ENCODE data around the gene C14orf132. TPM values are rescaled to one million over a fixed set of nuclear protein-coding genes. Genes with fewer than 3 reads are reported as not detected.

C14orf132 gene
- total RNA-seq, 4 donors from 2014 or later = 2.7 to 3.7 (median 3.0) TPM

DNA sequence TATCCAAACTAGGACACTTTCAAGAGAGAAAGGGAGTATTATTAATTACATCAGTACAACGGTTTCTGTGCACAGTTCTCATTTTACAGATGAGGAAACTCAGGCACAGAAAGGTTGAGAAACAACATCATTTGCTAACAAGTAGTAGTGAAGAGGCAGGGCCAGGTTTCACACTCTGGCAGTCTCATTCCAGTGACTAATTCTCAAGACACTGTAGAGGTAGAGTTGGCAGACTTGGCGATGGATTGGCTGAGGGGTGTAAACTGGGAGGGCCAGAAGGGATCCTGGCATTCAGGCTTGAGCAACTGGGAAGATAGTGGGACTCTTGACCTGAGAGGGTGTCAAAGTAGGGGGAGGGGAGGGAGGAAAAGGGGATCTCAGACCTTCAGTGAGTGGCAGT, 91.7 kb downstream of the C14orf132 start:
- 68 to 87% methylated on average over 2 of the region's 2 CpGs for WGBS, 2 donors
- no peaks in the 10 kb centered on the region for H3K36me3 ChIP-seq
- intact Hi-C loops (cut with DNase I) = no loop called here
- peaks cover 9 to 13% of the 10 kb centered on the region in 2 donors for H3K4me1 ChIP-seq
- H3K27me3 ChIP-seq = no peaks in the 10 kb centered on the region
- no peak for TF ChIP-seq POLR2A (IDR thresholded peaks at IDR 0.05)
- TF ChIP-seq, protein P1, sequence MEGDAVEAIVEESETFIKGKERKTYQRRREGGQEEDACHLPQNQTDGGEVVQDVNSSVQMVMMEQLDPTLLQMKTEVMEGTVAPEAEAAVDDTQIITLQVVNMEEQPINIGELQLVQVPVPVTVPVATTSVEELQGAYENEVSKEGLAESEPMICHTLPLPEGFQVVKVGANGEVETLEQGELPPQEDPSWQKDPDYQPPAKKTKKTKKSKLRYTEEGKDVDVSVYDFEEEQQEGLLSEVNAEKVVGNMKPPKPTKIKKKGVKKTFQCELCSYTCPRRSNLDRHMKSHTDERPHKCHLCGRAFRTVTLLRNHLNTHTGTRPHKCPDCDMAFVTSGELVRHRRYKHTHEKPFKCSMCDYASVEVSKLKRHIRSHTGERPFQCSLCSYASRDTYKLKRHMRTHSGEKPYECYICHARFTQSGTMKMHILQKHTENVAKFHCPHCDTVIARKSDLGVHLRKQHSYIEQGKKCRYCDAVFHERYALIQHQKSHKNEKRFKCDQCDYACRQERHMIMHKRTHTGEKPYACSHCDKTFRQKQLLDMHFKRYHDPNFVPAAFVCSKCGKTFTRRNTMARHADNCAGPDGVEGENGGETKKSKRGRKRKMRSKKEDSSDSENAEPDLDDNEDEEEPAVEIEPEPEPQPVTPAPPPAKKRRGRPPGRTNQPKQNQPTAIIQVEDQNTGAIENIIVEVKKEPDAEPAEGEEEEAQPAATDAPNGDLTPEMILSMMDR (IDR thresholded peaks at IDR 0.05) = no peak
- no peak overlapping the region for H3K4me3 ChIP-seq (replicated peaks in 1 of 3)
- DNase-seq = no peak
- no peak overlapping the region for H3K27ac ChIP-seq
- H3K9me3 ChIP-seq = no peaks in the 10 kb centered on the region

GRCh38 chr14:96131836-96132235, 92.7 kb downstream of the C14orf132 start:
- WGBS, 2 donors = 60 to 69% methylated on average over 4 of the region's 4 CpGs
- Histone ChIP-seq H3K4me3 (replicated peaks in 1 of 3) (no peak overlapping the region), H3K9me3 (no peaks in the 10 kb centered on the region), H3K4me1 (peaks cover 3 to 5% of the 10 kb centered on the region in 2 donors), H3K27me3 (no peaks in the 10 kb centered on the region), H3K27ac (no peak overlapping the region), H3K36me3 (no peaks in the 10 kb centered on the region)
- no peak for DNase-seq
- TF ChIP-seq, protein P1 (IDR thresholded peaks at IDR 0.05) = no peak
- no peak for TF ChIP-seq POLR2A (IDR thresholded peaks at IDR 0.05)
- intact Hi-C loops (cut with DNase I) = no loop called here

DNA sequence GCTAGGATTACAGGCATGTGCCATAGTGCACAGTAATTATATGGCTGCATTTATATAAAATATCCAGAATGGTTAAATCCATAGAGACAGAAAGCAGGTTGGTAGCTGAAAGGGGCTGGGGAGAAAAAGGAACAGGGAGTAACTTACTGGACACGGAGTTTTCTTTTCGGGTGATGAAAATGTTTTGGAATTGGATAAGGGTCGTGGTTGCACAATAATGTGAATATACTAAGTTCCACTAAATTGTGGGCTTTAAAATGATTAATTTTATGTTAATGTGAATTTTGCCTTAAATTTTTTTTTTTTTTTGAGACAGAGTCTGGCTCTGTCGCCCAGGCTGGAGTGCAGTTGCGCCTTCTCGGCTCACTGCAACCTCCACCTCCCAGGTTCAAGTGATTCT, 95.3 kb downstream of the C14orf132 start:
- Histone ChIP-seq H3K27me3 (no peaks in the 10 kb centered on the region), H3K27ac (no peak overlapping the region), H3K4me3 (replicated peaks in 1 of 3) (no peak overlapping the region), H3K4me1 (no peaks in the 10 kb centered on the region), H3K9me3 (no peaks in the 10 kb centered on the region), H3K36me3 (no peaks in the 10 kb centered on the region)
- no peak for DNase-seq
- intact Hi-C loops (cut with DNase I) = no loop called here
- no peak for TF ChIP-seq POLR2A (IDR thresholded peaks at IDR 0.05)
- TF ChIP-seq, protein P1 (IDR thresholded peaks at IDR 0.05) = no peak
- WGBS, 2 donors = 88 to 90% methylated on average over 6 of the region's 6 CpGs

- Histone ChIP-seq H3K36me3 (no peaks in the 10 kb centered on the region), H3K27ac (no peak overlapping the region), H3K27me3 (no peaks in the 10 kb centered on the region), H3K4me1 (no peaks in the 10 kb centered on the region), H3K4me3 (replicated peaks in 1 of 3) (no peak overlapping the region), H3K9me3 (no peaks in the 10 kb centered on the region)
- intact Hi-C loops (cut with DNase I) = no loop called here
- DNase-seq = no peak
- WGBS, 2 donors = 62 to 86% methylated on average over 8 of the region's 8 CpGs
- TF ChIP-seq, protein P1 (IDR thresholded peaks at IDR 0.05) = no peak
- TF ChIP-seq POLR2A (IDR thresholded peaks at IDR 0.05) = no peak
Observed at GRCh38 chr14:96135285-96135684, 96.1 kb downstream of the C14orf132 start.

DNA sequence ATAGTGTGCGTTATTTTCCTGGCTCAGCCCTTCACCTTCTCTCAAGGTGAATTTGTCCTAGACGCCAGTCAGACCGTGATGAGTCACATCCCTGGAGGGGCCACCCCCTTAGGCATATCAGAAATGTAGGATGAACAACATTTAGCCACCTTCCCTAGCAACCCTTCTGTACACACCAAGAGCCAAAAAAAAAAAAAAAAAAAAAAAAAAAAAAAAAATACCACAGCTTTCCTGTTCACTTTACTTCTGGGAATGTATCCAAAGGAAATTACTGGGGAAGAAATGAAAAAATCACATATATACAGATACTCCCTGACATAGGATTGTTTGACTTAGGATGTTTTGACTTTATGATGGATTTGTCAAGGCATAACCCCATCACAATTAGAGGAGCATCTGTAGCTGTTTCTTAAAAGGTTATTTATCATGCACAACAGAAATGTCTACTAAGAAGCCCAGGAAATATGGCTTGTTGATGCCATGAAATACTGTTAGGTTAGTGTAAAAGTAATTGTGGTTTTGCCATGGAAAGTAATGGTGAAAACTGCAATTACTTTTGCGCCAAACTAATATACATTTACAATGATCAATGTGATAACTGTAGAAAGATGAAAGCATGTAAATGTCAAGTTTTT, 97.3 kb downstream of the C14orf132 start:
- Histone ChIP-seq H3K9me3 (no peaks in the 10 kb centered on the region), H3K27ac (no peak overlapping the region), H3K4me3 (replicated peaks in 1 of 3) (no peak overlapping the region), H3K4me1 (no peaks in the 10 kb centered on the region), H3K36me3 (no peaks in the 10 kb centered on the region), H3K27me3 (no peaks in the 10 kb centered on the region)
- TF ChIP-seq, protein P1 (IDR thresholded peaks at IDR 0.05) = no peak
- no peak for TF ChIP-seq POLR2A (IDR thresholded peaks at IDR 0.05)
- no peak for DNase-seq
- 27 to 46% methylated on average over 4 of the region's 4 CpGs for WGBS, 2 donors
- intact Hi-C loops (cut with DNase I) = no loop called here
